ENCODE data around the gene SLC2A1. TPM values are rescaled to one million over a fixed set of nuclear protein-coding genes. Genes with fewer than 3 reads are reported as not detected.

The SLC2A1 gene
- total RNA-seq, 1 experiment from 2014 or later: 245 TPM

- Histone ChIP-seq H3K9me2 (replicated peaks; ENCODE audit: low read length) (no peaks in the 10 kb centered on the region), H3K36me3 (ENCODE audit: low read depth, low read length) (no peaks in the 10 kb centered on the region), H3K79me2 (ENCODE audit: low read length) (no peaks in the 10 kb centered on the region), H3K4me2 (ENCODE audit: low read length) (no peak overlapping the region), H4K20me1 (ENCODE audit: low read length) (no peaks in the 10 kb centered on the region), H3F3A (ENCODE audit: low read length, unreplicated experiment) (no peaks in the 10 kb centered on the region), H3K27me3 (ENCODE audit: low read length) (no peaks in the 10 kb centered on the region), H3K9ac (ENCODE audit: low read length) (no peak overlapping the region), H3K27ac (ENCODE audit: low read length) (no peak overlapping the region), H3K4me1 (ENCODE audit: insufficient read depth, low read length) (no peaks in the 10 kb centered on the region), H2AFZ (ENCODE audit: low read length) (no peak overlapping the region), H3K4me3 (ENCODE audit: low read length) (no peak overlapping the region), H3K9me3 (ENCODE audit: low read length) (no peaks in the 10 kb centered on the region)
- ATAC-seq (no peak), DNase-seq (no peak)
- ChIA-PET CTCF (interaction anchor here (0.6 kb wide), 1 partner anchor 92 kb away, joined by 3 read pairs; no protein-coding TSS in a partner anchor), POLR2A (ENCODE audit: unreplicated experiment) (no interaction called here)
- no TSS peak for BruUV-seq (replicated peaks)
- intact Hi-C loops (cut with micrococcal nuclease): no loop called here
- TF ChIP-seq EZH2phosphoT487 (IDR thresholded peaks at IDR 0.05; ENCODE audit: borderline replicate concordance, low read length): no peak
- TF ChIP-seq, protein P1, sequence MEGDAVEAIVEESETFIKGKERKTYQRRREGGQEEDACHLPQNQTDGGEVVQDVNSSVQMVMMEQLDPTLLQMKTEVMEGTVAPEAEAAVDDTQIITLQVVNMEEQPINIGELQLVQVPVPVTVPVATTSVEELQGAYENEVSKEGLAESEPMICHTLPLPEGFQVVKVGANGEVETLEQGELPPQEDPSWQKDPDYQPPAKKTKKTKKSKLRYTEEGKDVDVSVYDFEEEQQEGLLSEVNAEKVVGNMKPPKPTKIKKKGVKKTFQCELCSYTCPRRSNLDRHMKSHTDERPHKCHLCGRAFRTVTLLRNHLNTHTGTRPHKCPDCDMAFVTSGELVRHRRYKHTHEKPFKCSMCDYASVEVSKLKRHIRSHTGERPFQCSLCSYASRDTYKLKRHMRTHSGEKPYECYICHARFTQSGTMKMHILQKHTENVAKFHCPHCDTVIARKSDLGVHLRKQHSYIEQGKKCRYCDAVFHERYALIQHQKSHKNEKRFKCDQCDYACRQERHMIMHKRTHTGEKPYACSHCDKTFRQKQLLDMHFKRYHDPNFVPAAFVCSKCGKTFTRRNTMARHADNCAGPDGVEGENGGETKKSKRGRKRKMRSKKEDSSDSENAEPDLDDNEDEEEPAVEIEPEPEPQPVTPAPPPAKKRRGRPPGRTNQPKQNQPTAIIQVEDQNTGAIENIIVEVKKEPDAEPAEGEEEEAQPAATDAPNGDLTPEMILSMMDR (conservative IDR thresholded peaks at IDR 0.05; ENCODE audit: low read depth, low read length): no peak
- no peak for TF ChIP-seq EZH2 (IDR thresholded peaks at IDR 0.05; ENCODE audit: low read length, unreplicated experiment)
Measured at GRCh38 chr1:42981255-42981805, 22.7 kb upstream of the SLC2A1 start.

- Histone ChIP-seq H3K4me1 (ENCODE audit: insufficient read depth, low read length) (no peaks in the 10 kb centered on the region), H3K36me3 (ENCODE audit: low read depth, low read length) (no peaks in the 10 kb centered on the region), H3K4me2 (ENCODE audit: low read length) (no peak overlapping the region), H3F3A (ENCODE audit: low read length, unreplicated experiment) (no peaks in the 10 kb centered on the region), H3K9me2 (replicated peaks; ENCODE audit: low read length) (no peaks in the 10 kb centered on the region), H3K79me2 (ENCODE audit: low read length) (no peaks in the 10 kb centered on the region), H4K20me1 (ENCODE audit: low read length) (no peaks in the 10 kb centered on the region), H3K9ac (ENCODE audit: low read length) (no peak overlapping the region), H3K27me3 (ENCODE audit: low read length) (no peaks in the 10 kb centered on the region), H3K4me3 (ENCODE audit: low read length) (no peak overlapping the region), H3K9me3 (ENCODE audit: low read length) (no peaks in the 10 kb centered on the region), H3K27ac (ENCODE audit: low read length) (no peak overlapping the region), H2AFZ (ENCODE audit: low read length) (no peak overlapping the region)
- ATAC-seq: no peak
- intact Hi-C loops (cut with micrococcal nuclease): no loop called here
- CTCF ChIA-PET: no interaction called here
- DNase-seq: no peak
- TF ChIP-seq, protein P1 (conservative IDR thresholded peaks at IDR 0.05; ENCODE audit: low read depth, low read length): no peak
- no TSS peak for BruUV-seq (replicated peaks)
- POLR2A ChIA-PET (ENCODE audit: unreplicated experiment): no interaction called here
Measured at GRCh38 chr1:42979896-42980800, 21.5 kb upstream of the SLC2A1 start.

DNA sequence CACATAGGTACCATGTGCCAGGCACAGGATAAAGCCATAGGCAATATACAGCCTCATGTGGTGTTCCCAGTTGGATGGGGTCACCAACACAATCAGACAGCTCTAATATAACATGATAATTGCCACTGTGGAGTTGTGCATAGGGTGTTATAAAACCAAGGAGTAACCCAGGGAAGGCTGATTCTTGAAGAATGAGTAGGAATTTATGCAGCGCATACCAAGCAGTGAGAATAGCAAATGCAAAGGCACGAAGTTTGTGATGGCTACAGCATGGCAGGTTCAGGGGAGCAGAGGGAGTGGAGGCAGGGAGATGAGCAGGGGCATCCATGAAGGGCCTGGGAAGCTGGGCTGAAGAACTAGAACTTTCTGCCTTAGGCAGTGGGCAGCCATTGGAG lies 20.4 kb upstream of the SLC2A1 start:
- DNase-seq: no peak
- intact Hi-C loops (cut with micrococcal nuclease): no loop called here
- H3K79me2 ChIP-seq (ENCODE audit: low read length): no peaks in the 10 kb centered on the region
- ChIA-PET POLR2A (ENCODE audit: unreplicated experiment) (no interaction called here), CTCF (no interaction called here)
- no peak overlapping the region for H3K27ac ChIP-seq (ENCODE audit: low read length)
- no peaks in the 10 kb centered on the region for H3K4me1 ChIP-seq (ENCODE audit: insufficient read depth, low read length)
- no TSS peak for BruUV-seq (replicated peaks)
- no peaks in the 10 kb centered on the region for H4K20me1 ChIP-seq (ENCODE audit: low read length)
- H2AFZ ChIP-seq (ENCODE audit: low read length): no peak overlapping the region
- H3K9me3 ChIP-seq (ENCODE audit: low read length): no peaks in the 10 kb centered on the region
- no peaks in the 10 kb centered on the region for H3F3A ChIP-seq (ENCODE audit: low read length, unreplicated experiment)
- no peaks in the 10 kb centered on the region for H3K36me3 ChIP-seq (ENCODE audit: low read depth, low read length)
- TF ChIP-seq, protein P1 (conservative IDR thresholded peaks at IDR 0.05; ENCODE audit: low read depth, low read length): no peak
- TF ChIP-seq EZH2phosphoT487 (IDR thresholded peaks at IDR 0.05; ENCODE audit: borderline replicate concordance, low read length): no peak
- no peak for TF ChIP-seq EZH2 (IDR thresholded peaks at IDR 0.05; ENCODE audit: low read length, unreplicated experiment)
- no peak overlapping the region for H3K4me3 ChIP-seq (ENCODE audit: low read length)
- no peak overlapping the region for H3K9ac ChIP-seq (ENCODE audit: low read length)
- no peak overlapping the region for H3K4me2 ChIP-seq (ENCODE audit: low read length)
- H3K9me2 ChIP-seq (replicated peaks; ENCODE audit: low read length): no peaks in the 10 kb centered on the region
- no peaks in the 10 kb centered on the region for H3K27me3 ChIP-seq (ENCODE audit: low read length)
- no peak for ATAC-seq
